ENCODE measurements around the gene CHML.
"Not testable (repeated sequence)": the region's sequence is repeated elsewhere in the genome, so short reads cannot be mapped to it uniquely, and the experiment has no call there.

DNA sequence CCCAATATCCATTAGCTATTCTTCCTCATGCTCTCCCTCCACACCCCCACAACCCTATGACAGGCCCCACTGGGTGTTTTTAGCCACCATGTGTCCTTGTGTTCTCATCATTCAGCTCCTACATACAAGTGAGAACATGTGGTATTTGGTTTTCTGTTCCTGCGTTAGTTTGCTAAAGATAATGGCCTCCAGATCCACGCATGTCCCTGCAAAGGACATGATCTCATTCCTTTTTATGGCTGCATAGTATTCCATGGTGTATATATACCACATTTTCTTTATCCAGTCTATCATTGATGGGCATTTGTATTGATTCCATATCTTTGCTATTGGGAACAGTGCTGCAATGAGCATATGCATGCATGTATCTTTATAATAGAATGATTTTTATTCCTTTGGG lies 18.8 kb upstream of the CHML start:
- TF ChIP-seq, protein P1, sequence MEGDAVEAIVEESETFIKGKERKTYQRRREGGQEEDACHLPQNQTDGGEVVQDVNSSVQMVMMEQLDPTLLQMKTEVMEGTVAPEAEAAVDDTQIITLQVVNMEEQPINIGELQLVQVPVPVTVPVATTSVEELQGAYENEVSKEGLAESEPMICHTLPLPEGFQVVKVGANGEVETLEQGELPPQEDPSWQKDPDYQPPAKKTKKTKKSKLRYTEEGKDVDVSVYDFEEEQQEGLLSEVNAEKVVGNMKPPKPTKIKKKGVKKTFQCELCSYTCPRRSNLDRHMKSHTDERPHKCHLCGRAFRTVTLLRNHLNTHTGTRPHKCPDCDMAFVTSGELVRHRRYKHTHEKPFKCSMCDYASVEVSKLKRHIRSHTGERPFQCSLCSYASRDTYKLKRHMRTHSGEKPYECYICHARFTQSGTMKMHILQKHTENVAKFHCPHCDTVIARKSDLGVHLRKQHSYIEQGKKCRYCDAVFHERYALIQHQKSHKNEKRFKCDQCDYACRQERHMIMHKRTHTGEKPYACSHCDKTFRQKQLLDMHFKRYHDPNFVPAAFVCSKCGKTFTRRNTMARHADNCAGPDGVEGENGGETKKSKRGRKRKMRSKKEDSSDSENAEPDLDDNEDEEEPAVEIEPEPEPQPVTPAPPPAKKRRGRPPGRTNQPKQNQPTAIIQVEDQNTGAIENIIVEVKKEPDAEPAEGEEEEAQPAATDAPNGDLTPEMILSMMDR (conservative IDR thresholded peaks at IDR 0.05; ENCODE audit: low read length): not testable (repeated sequence)
- TF ChIP-seq EZH2phosphoT487 (IDR thresholded peaks at IDR 0.05; ENCODE audit: borderline replicate concordance): not testable (repeated sequence)
